Testis (tissue), 3 donors: Measurements from ENCODE around the gene LRIG1. TPM values are rescaled to one million over a fixed set of nuclear protein-coding genes. Genes with fewer than 3 reads are reported as not detected.

Experiments used
- DNase-seq: peaks from one replicate; pipeline ENCODE4 v3.0.0-alpha.2; 2019
- H3K27ac ChIP-seq, 2 donors: fragments of 200-600 bp; sonication (generic); one replicate each; pipeline ENCODE4 v1.5.1; 2019
- H3K27me3 ChIP-seq: fragments of 200-600 bp; sonication (generic); one replicate; pipeline ENCODE4 v1.5.1; 2019
- H3K36me3 ChIP-seq: fragments of 200-600 bp; sonication (generic); one replicate; pipeline ENCODE4 v1.5.1; 2017; ENCODE audit warnings: low read depth; ENCODE audit errors: missing control alignments
- H3K4me1 ChIP-seq: fragments of 200-600 bp; sonication (generic); one replicate; pipeline ENCODE4 v1.5.1; 2019
- H3K4me3 ChIP-seq, 2 donors: fragments of 200-600 bp; sonication (generic); one replicate each; pipeline ENCODE4 v1.5.1; 2017 to 2019
- H3K9me3 ChIP-seq: fragments of 200-600 bp; sonication (generic); one replicate; pipeline ENCODE4 v1.5.1; 2017
- CTCF ChIP-seq, 3 experiments: fragments of 450-650 bp in 2 of 3; fragments of 200-600 bp in 1 of 3; sonication (generic) in 1 of 3; IDR thresholded peaks; one replicate each; pipeline ENCODE4 v1.5.1; 2016 to 2019; ENCODE audit warnings: antibody characterized with exemption in 3 of 3, mild to moderate bottlenecking in 2 of 3, moderate library complexity in 1 of 3
- POLR2A ChIP-seq: fragments of 450-650 bp; IDR thresholded peaks from one replicate; pipeline ENCODE4 v1.6.1; 2017; ENCODE audit warnings: antibody characterized with exemption, mild to moderate bottlenecking, moderate library complexity
- WGBS, 2 donors: methylation state at CpG; one replicate each; pipeline ENCODE4 v1.1.5; 2018; 5-methylcytosine and 5-hydroxymethylcytosine counted together
- intact Hi-C: fragments of 100-400 bp; cut with DNase I; formaldehyde crosslinking; loops from one replicate; pipeline ENCODE4 v1.15.1; 2023; ENCODE audit warnings: low total_unique reads
- polyA plus RNA-seq: library from polyadenylated mRNA; stranded (reverse); fragments of 350-450 nt; fragmentation: Illumina TruSeq; extraction: RNeasy Lipid Tissue Mini Kit (QIAGEN cat#74804); gene quantifications from one replicate; pipeline ENCODE4 v1.2.3, GENCODE V29; 2014; ENCODE audit warnings: low read depth, low replicate concordance; ENCODE audit not compliant: insufficient read depth
- total RNA-seq, 2 donors: library from RNA; depleted of rRNA; stranded (reverse); fragments of >200 nt; gene quantifications; one replicate each; pipeline ENCODE4 v1.2.3, GENCODE V29; 2016

Gene LRIG1
- total and polyA plus RNA-seq, 3 donors from 2014 or later = 62.7 to 107 (median 77.9) TPM

- WGBS, 2 donors = 37 to 44% methylated on average over 5 of the region's 5 CpGs
- intact Hi-C loops = no loop called here
- no peaks in the 10 kb centered on the region for H3K9me3 ChIP-seq
- no peak overlapping the region for H3K4me3 ChIP-seq
- H3K27ac ChIP-seq = peak overlapping the region in 1 of 2 donors; percentile 5
- H3K4me1 ChIP-seq = peaks cover 22% of the 10 kb centered on the region
- TF ChIP-seq CTCF (IDR thresholded peaks at IDR 0.05) = no peak
- TF ChIP-seq POLR2A = no peak
- peak; percentile 69 for DNase-seq
- H3K27me3 ChIP-seq = no peaks in the 10 kb centered on the region
- no peaks in the 10 kb centered on the region for H3K36me3 ChIP-seq
Observed at GRCh38 chr3:66428733-66429132, 72.1 kb downstream of the LRIG1 start.

GRCh38 chr3:66427951-66428474, 72.8 kb downstream of the LRIG1 start:
- no peak overlapping the region for H3K27ac ChIP-seq
- TF ChIP-seq CTCF (IDR thresholded peaks at IDR 0.05) = no peak
- TF ChIP-seq POLR2A = no peak
- no peaks in the 10 kb centered on the region for H3K36me3 ChIP-seq
- peaks cover 22% of the 10 kb centered on the region for H3K4me1 ChIP-seq
- intact Hi-C loops = no loop called here
- WGBS, 2 donors = 80 to 86% methylated on average over 5 of the region's 5 CpGs
- H3K27me3 ChIP-seq = no peaks in the 10 kb centered on the region
- DNase-seq = no peak
- H3K4me3 ChIP-seq = no peak overlapping the region
- H3K9me3 ChIP-seq = no peaks in the 10 kb centered on the region

- Histone ChIP-seq H3K4me3 (no peak overlapping the region), H3K4me1 (peaks cover 22% of the 10 kb centered on the region), H3K27me3 (no peaks in the 10 kb centered on the region), H3K27ac (no peak overlapping the region), H3K36me3 (no peaks in the 10 kb centered on the region), H3K9me3 (no peaks in the 10 kb centered on the region)
- no peak for TF ChIP-seq POLR2A
- TF ChIP-seq CTCF (IDR thresholded peaks at IDR 0.05) = no peak
- intact Hi-C loops = no loop called here
- no peak for DNase-seq
- 94 to 96% methylated on average over 3 of the region's 3 CpGs for WGBS, 2 donors
Observed at GRCh38 chr3:66427352-66427751, 73.5 kb downstream of the LRIG1 start.

GRCh38 chr3:66426135-66426534, 74.7 kb downstream of the LRIG1 start:
- no peaks in the 10 kb centered on the region for H3K36me3 ChIP-seq
- H3K27me3 ChIP-seq = no peaks in the 10 kb centered on the region
- no peak for DNase-seq
- no peaks in the 10 kb centered on the region for H3K9me3 ChIP-seq
- 73 to 81% methylated on average over 1 of the region's 1 CpG for WGBS, 2 donors
- peaks cover 22% of the 10 kb centered on the region for H3K4me1 ChIP-seq
- no peak overlapping the region for H3K27ac ChIP-seq
- intact Hi-C loops = no loop called here
- no peak overlapping the region for H3K4me3 ChIP-seq
- no peak for TF ChIP-seq CTCF (IDR thresholded peaks at IDR 0.05)
- TF ChIP-seq POLR2A = no peak

GRCh38 chr3:66425576-66426114, 75.2 kb downstream of the LRIG1 start:
- H3K4me3 ChIP-seq = no peak overlapping the region
- intact Hi-C loops = no loop called here
- no peaks in the 10 kb centered on the region for H3K9me3 ChIP-seq
- H3K27ac ChIP-seq = peak overlapping the region; percentile 31 to 65
- no peaks in the 10 kb centered on the region for H3K36me3 ChIP-seq
- H3K4me1 ChIP-seq = peaks cover 22% of the 10 kb centered on the region
- WGBS, 2 donors = 72% methylated on average over 7 of the region's 7 CpGs
- TF ChIP-seq CTCF (IDR thresholded peaks at IDR 0.05) = no peak
- no peak for TF ChIP-seq POLR2A
- no peaks in the 10 kb centered on the region for H3K27me3 ChIP-seq
- DNase-seq = no peak
